LoVo (cell line): ENCODE results near the gene BICD2.
"Not testable (repeated sequence)": the region's sequence is repeated elsewhere in the genome, so short reads cannot be mapped to it uniquely, and the experiment has no call there.

Experiments
- DNase-seq: peaks from one replicate; pipeline ENCODE4 v3.0.0-alpha.2; 2016; ENCODE audit warnings: low spot score

The BICD2 gene

GRCh38 chr9:92764381-92764987, at the start of gene BICD2:
Gene BICD2 (minus strand): TSS chr9:92764833. CDS start chr9:92764744, 89 bp downstream.
- no peak for DNase-seq

GRCh38 chr9:92809629-92810326, 45.1 kb upstream of the BICD2 start:
- DNase-seq: not testable (repeated sequence)

GRCh38 chr9:92808726-92809451, 44.3 kb upstream of the BICD2 start:
- peak; percentile 86 for DNase-seq

- no peak for DNase-seq
Measured at GRCh38 chr9:92807757-92808725, 43.4 kb upstream of the BICD2 start.

DNA sequence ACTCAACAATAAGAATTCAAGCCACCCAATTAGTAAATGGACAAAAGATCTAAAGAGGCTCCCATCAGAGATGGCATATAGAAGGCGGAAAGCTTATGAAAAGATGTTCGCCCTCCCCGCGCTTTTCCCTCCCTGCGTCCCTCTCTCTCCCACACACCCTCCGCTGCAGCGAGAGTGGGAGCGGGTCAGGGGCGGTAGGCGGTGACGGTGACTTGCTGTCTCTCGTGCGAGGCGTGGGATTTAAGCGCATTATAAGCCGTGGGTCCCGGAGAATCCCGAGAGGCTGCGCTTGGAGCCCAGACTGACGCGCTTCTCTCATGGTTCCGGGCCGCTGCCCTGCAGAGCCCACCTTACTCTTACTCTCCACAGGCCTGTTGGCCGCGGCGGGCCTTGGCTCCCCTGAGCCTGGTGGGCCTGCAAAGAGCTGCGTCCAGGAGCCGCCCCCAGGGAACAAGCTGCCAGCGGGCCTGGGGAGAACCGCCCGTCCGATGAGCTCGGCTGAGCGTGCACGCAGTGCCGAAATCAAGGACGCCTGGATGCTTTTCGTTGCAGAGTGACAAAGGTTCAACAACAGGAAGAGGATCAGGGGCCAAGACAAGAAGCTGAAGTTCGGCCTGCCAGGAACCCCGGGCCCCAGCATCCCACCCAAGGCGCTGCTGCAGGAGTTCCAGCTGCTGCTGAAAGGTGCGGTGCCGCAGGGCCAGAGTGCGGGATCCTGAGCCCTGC, 42.6 kb upstream of the BICD2 start:
- DNase-seq: no peak

DNA sequence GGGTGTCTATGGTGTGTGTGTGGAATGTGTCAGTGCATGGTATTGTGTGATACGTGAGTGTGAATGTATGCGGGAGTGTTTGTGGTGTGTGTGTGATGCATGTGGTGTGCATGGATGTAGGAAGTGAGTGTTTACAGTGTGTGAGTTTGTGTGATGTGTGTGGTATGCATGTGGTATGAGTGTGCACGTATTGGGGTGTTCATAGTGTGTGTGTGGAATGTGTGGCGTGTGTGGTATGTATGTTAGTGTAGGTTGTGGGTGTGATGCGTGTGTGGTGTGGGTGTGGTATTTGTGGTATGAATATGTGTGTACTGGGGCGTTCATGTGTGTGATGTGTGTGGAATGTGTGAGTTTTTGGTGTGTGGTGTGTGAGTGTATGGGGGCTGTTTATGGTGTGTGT, 40.1 kb upstream of the BICD2 start:
- DNase-seq: no peak

DNA sequence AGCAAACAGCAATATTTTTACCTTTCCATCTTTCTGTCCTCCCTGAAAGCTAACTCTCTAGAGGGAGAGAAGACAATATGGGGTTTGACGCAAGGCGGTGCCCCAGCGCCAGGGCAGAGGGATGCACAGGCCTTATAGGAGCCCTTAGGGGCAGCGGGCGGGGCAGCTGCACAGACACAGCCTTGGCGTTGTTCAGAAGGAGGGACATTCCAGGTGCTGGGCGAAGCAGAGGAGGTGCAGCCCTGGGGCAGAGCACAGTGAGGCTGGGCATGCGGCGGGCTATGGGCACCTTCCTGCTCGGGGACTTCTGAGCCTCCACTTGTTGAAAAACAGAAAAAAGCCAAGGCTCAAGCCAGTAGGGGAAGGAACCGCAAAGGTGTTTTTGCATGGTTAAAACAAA, 33.7 kb upstream of the BICD2 start:
- no peak for DNase-seq

DNA sequence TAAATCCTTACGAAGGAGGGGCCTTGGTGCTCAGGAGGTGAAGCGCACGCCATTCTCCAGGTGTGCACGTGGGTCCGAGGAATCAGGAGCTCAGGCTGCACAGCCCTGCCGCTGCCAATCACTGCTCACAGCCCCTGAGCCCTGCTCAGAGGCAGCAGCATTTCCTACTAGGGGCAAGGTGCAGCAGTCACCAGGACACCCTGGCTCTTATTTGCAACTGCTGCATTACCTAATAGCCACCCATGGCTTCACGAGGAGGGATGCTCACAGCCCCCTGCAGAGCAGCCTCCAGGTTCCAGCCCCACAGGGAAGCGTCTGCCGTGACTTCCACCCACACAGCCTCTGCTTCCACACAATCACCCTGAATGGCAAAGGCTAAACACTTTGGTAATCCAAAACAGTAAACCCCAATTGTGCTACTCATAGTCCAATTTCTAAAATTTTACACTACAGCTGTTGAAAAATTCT, 31.7 kb upstream of the BICD2 start:
- not testable (repeated sequence) for DNase-seq

DNA sequence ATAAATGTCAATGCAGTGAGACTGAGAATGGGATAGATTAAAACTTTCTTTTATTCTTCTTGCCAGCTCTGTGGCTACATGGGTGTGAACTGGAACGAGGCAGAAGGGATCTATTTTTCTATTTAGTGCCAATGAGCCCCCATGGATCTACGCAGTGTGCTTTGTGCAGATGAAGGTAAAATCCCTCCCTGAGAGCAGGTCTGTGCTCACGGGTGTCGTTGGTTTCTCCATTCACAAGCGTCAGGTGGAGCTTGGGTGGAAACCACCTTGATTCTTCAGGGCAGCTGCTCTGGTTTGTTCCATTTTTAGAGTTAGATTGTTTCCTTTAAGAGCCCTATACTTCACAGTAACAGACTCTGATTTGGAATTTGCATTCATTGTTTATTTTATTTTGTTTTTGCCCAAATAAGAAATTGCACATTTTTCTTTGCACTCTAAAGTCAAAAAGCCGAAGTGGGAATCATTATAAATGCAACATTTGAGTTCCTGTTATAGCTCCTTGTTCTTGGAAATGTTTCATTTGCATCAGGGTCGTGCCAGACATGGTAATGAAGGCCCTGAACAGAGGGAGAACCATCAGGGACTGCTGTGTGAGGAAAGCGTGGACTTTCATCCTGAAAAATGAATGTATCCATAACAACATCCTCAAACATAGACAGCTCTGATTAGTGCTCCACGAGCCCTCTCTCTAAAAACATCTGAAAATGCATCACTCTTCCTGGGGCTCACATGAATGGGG, 31.1 kb upstream of the BICD2 start:
- no peak for DNase-seq

- no peak for DNase-seq
Measured at GRCh38 chr9:92795000-92795399, 30.4 kb upstream of the BICD2 start.

- DNase-seq: no peak
Measured at GRCh38 chr9:92794426-92794825, 29.8 kb upstream of the BICD2 start.

- peak; percentile 68 for DNase-seq
Measured at GRCh38 chr9:92790542-92791527, 26.2 kb upstream of the BICD2 start.

DNA sequence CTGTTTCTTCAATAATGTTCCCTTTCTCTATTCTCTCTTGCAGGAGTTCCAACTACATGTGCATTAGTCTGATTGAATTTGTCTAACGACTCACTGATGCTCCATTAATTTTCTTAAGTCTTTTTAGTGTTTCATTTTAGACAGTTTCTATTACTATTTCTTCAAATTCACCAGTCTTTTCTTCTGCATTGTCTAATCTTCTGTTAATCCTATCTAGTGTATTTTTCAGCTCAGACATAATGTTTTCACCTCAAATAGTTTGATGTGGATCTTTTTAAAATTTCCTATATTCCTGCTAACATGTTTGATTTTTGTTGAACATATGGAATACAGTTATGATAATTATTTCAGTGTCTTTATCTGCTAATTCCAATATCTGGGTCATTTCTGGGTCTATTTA, 21.7 kb upstream of the BICD2 start:
- no peak for DNase-seq

DNA sequence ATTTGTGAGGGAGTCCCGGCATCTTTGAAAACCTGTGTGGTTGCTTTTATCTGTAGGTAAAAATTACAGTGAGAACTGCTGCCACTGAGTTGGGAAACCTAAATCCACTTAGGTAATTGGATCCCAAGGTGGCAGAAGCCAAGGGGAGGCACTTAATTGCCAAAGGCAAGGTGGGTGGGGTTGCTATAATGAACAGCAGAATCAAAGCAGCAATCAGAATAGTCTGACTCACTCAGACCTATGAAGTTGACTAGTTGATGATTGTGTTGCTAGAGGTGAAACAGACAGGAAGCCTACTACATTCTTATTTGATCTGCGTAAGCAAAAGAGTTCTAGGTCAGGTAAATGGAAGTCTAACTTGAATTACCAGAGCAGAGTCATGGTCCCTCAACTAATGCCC, 17.3 kb upstream of the BICD2 start:
- no peak for DNase-seq

DNA sequence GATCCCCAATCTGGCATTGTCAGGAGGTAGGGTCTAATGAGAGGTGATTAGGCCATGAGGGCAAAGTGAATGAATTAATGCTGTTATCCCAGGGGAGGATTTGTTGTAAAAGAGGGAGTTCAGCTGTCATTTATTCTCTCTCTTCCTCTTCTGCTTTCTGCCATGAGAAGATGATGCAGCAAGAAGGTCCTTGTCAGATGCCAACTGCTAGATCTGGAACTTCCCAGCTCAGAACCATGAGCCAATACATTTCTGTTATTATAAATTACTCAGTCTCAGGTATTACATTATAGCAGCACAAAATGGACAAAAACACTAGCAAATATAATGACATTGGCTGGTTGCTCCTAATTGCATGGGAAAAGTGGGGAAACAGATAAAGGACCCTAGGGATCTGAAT, 15.6 kb upstream of the BICD2 start:
- no peak for DNase-seq

DNA sequence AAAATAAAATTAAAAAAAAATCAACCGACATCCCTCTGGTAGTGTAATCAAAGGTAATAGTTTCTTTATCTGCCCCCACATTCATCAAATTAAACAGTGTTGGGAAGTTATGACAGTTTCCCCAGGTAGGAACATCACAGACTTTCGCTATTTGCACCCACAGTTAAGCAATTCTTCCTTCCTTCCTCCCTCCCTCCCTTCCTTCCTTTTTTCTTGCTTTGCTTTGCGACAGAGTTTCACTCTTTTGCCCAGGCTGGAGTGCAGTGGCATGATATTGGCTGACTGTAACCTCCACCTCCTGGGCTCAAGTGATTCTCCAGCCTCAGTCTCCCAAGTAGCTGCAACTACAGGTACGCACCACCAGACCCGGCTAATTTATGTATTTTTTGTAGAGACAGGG, 10.8 kb upstream of the BICD2 start:
- DNase-seq: no peak

DNA sequence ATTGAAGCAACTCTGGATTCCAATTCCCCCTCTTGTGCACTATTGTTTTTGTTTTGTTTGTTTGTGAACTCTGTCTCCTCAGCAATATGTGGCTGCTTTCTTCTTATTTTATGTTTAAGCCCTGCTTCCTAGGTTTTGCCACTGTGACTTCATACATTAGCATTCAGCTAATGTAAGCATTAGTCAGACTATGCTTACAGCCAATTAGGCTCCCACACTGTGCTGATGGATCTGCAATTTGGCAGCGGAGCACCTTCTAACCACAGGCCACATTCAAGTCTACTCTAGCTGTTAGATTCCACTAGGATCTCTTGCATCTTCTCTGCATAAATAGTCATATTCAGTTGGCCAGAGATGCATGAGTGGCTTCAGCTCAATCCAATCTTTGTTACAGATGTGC, 9.6 kb upstream of the BICD2 start:
- DNase-seq: no peak

- no peak for DNase-seq
Measured at GRCh38 chr9:92773810-92774209, 9.2 kb upstream of the BICD2 start.

GRCh38 chr9:92771309-92771708, 6.7 kb upstream of the BICD2 start:
- no peak for DNase-seq
